A549 (cell line): Measurements from ENCODE around the gene LMNB1. TPM values are rescaled to one million over a fixed set of nuclear protein-coding genes. Genes with fewer than 3 reads are reported as not detected.

Experiments used
- ATAC-seq, 2 experiments: fragments of 200-7000 bp in 1 of 2; fragments of >200 bp in 1 of 2; cut with Nextera tagmentation in 1 of 2; cut with Tn5 transposase in 1 of 2; 3 replicates each; pipeline versions ENCODE4 v1.8.0 to v1.9.1; 2018 to 2020; ENCODE audit warnings: mild to moderate bottlenecking in 1 of 2, moderate library complexity in 1 of 2
- CTCF ChIA-PET: fragments of 300-600 bp; sonication (Branson Sonifier 250); formaldehyde crosslinking; extraction: SDS; loops from one replicate; lab custom pipeline; 2021; ENCODE audit warnings: antibody characterized with exemption, inconsistent platforms; lab: Yijun Ruan, JAX
- POLR2A ChIA-PET: fragments of 350-600 bp; formaldehyde crosslinking; extraction: SDS; loops from one replicate; lab custom pipeline; 2021; ENCODE audit warnings: antibody characterized with exemption, inconsistent platforms; lab: Yijun Ruan, JAX
- DNase-seq, 2 experiments: peaks; one replicate each; pipeline versions ENCODE4 v3.0.0 to v3.0.0-alpha.2; 2011 to 2016; ENCODE audit warnings: low read depth in 1 of 2, low spot score in 1 of 2
- FAIRE-seq: peaks from 2 replicates; lab custom pipeline; 2011; peaks lifted over from hg19 to GRCh38; lab: Jason Lieb, UNC
- H3K27ac ChIP-seq, 2 experiments: fragments of >200 bp; sonication (Bioruptor Twin); formaldehyde crosslinking; 3 replicates each; pipeline ENCODE4 v1.5.1; 2016 to 2017
- H3K4me1 ChIP-seq: fragments of >200 bp; sonication (Bioruptor Twin); formaldehyde crosslinking; 3 replicates; pipeline ENCODE4 v1.6.1; 2016
- H3K4me2 ChIP-seq: fragments of >200 bp; sonication (Bioruptor Twin); formaldehyde crosslinking; 3 replicates; pipeline ENCODE4 v1.6.1; 2016
- H3K4me3 ChIP-seq: fragments of >200 bp; sonication (Bioruptor Twin); formaldehyde crosslinking; 3 replicates; pipeline ENCODE4 v1.5.1; 2016
- H3K9me3 ChIP-seq: fragments of >200 bp; sonication (Bioruptor Twin); formaldehyde crosslinking; 3 replicates; pipeline ENCODE4 v1.6.1; 2016
- EHF ChIP-seq: fragments of 250-450 bp; sonication (Bioruptor Pico); IDR thresholded peaks from 2 replicates; pipeline ENCODE4 v1.5.0; 2020; ENCODE audit warnings: mild to moderate bottlenecking
- ELK1 ChIP-seq: fragments of 150-350 bp; IDR thresholded peaks from 2 replicates; pipeline ENCODE4 v1.6.1; 2014; ENCODE audit warnings: low read depth, mild to moderate bottlenecking, low read length
- EP300 ChIP-seq, 2 experiments: fragments of >200 bp; sonication (Bioruptor Twin); formaldehyde crosslinking; IDR thresholded peaks; 2 replicates in 1 of 2; 3 replicates in 1 of 2; pipeline ENCODE4 v1.6.1; 2016 to 2017
- FOSB ChIP-seq: fragments of 250-450 bp; sonication (Bioruptor Pico); IDR thresholded peaks from 2 replicates; pipeline ENCODE4 v1.5.0; 2020; ENCODE audit warnings: mild to moderate bottlenecking, moderate library complexity
- FOSL2 ChIP-seq, 2 experiments: fragments of 450-650 bp in 1 of 2; fragments of >200 bp in 1 of 2; sonication (Bioruptor Twin) in 1 of 2; formaldehyde crosslinking; IDR thresholded peaks; 2 replicates each; pipeline versions ENCODE4 v1.5.0 to v1.6.1; 2016 to 2020; ENCODE audit warnings: mild to moderate bottlenecking in 1 of 2, moderate library complexity in 1 of 2
- GATA3 ChIP-seq: IDR thresholded peaks from 2 replicates; pipeline ENCODE4 v1.6.1; 2012; ENCODE audit warnings: borderline replicate concordance
- HDAC2 ChIP-seq: fragments of 200-600 bp; sonication (generic); IDR thresholded peaks from 2 replicates; pipeline ENCODE4 v1.6.1; 2016
- HES2 ChIP-seq: fragments of >200 bp; sonication (Bioruptor Twin); formaldehyde crosslinking; IDR thresholded peaks from 2 replicates; pipeline ENCODE4 v1.6.1; 2016
- HEYL ChIP-seq: fragments of 250-450 bp; sonication (Bioruptor Pico); IDR thresholded peaks from 2 replicates; pipeline ENCODE4 v1.8.0; 2021; ENCODE audit warnings: mild to moderate bottlenecking, moderate library complexity
- HOXB5 ChIP-seq: fragments of 250-450 bp; sonication (Bioruptor Pico); IDR thresholded peaks from 2 replicates; pipeline ENCODE4 v1.5.0; 2020; ENCODE audit warnings: mild to moderate bottlenecking, moderate library complexity
- JUNB ChIP-seq: fragments of >200 bp; sonication (Bioruptor Twin); formaldehyde crosslinking; IDR thresholded peaks from 2 replicates; pipeline ENCODE4 v1.6.1; 2016
- KDM1A ChIP-seq: fragments of 200-600 bp; sonication (generic); IDR thresholded peaks from 2 replicates; pipeline ENCODE4 v1.6.1; 2016; ENCODE audit warnings: low read depth, mild to moderate bottlenecking
- MAZ ChIP-seq: fragments of 150-350 bp; IDR thresholded peaks from 2 replicates; pipeline ENCODE4 v1.6.1; 2014; ENCODE audit warnings: antibody characterized with exemption, low read depth, low read length, borderline replicate concordance
- NPAS2 ChIP-seq: fragments of 250-450 bp; sonication (Bioruptor Pico); IDR thresholded peaks from 2 replicates; pipeline ENCODE4 v1.8.0; 2022; ENCODE audit warnings: mild to moderate bottlenecking, moderate library complexity, borderline replicate concordance
- PHF8 ChIP-seq: fragments of 200-600 bp; sonication (generic); IDR thresholded peaks from 2 replicates; pipeline ENCODE4 v1.6.1; 2016; ENCODE audit warnings: low read depth, mild to moderate bottlenecking, antibody characterized with exemption, moderate library complexity, borderline replicate concordance
- RAD21 ChIP-seq, 2 experiments: fragments of >200 bp in 1 of 2; sonication (Bioruptor Twin) in 1 of 2; formaldehyde crosslinking in 1 of 2; IDR thresholded peaks in 1 of 2; conservative IDR thresholded peaks in 1 of 2; 2 replicates in 1 of 2; 3 replicates in 1 of 2; pipeline ENCODE4 v1.6.1; 2012 to 2018; ENCODE audit warnings: inconsistent platforms in 1 of 2
- REST ChIP-seq: fragments of 200-600 bp; sonication (generic); IDR thresholded peaks from 2 replicates; pipeline ENCODE4 v1.6.1; 2016; ENCODE audit warnings: antibody characterized with exemption, mild to moderate bottlenecking, moderate library complexity
- ZC3H11A ChIP-seq: fragments of 450-650 bp; IDR thresholded peaks from 2 replicates; pipeline ENCODE4 v1.6.1; 2014; ENCODE audit warnings: antibody characterized with exemption, mild to moderate bottlenecking
- WGBS: methylation state at CpG from one replicate; pipeline ENCODE4 v1.1.6; 2017; ENCODE audit errors: missing lambda C conversion rate; 5-methylcytosine and 5-hydroxymethylcytosine counted together
- polyA plus RNA-seq, 4 experiments: library from polyadenylated mRNA; depleted of rRNA in 3 of 4; stranded (reverse); fragments of >200 nt; fragmentation: RNase III in 1 of 4; extraction: RNeasy Plus Mini Kit Qiagen cat#74134 plus additional on column Dnase treatment in 1 of 4; gene quantifications; 2 replicates in 3 of 4; 3 replicates in 1 of 4; pipeline ENCODE4 v1.2.3, GENCODE V29; 2011 to 2017

LMNB1 gene
- polyA plus RNA-seq, 2 of the 4 experiments (the other 2 are of a cell fraction), result 45.9 to 55.6 TPM

GRCh38 chr5:126881821-126882600, 105.1 kb downstream of the LMNB1 start (continued):
- TF ChIP-seq PHF8 (no peak), GATA3 (no peak), HEYL (CRISPR knock-in tag) (no peak), NPAS2 (CRISPR knock-in tag) (no peak), EP300 (IDR thresholded peaks at IDR 0.05) (no peak), HOXB5 (CRISPR knock-in tag) (no peak), HES2 (no peak), MAZ (no peak)

- Histone ChIP-seq H3K4me3 (no peak overlapping the region), H3K27ac (no peak overlapping the region; a peak in 1 of 6 replicates)
- no peak for DNase-seq
- CTCF ChIA-PET, result interaction anchor here (1.2 kb wide), 1 partner anchor 19 kb away, joined by 4 read pairs; no protein-coding TSS in a partner anchor
- TF ChIP-seq ELK1, result no peak
- TF ChIP-seq EHF (CRISPR knock-in tag), result no peak
- TF ChIP-seq HDAC2, result no peak
- TF ChIP-seq ZC3H11A, result no peak
- TF ChIP-seq RAD21 (conservative IDR thresholded peaks at IDR 0.05 in 1 of 2, IDR thresholded peaks at IDR 0.05 in 1 of 2), result no peak
- no peak for TF ChIP-seq KDM1A
- TF ChIP-seq, all 56 proteins: peak for 0
- Histone ChIP-seq H3K4me2 (peak overlapping the region; percentile 19; the same call in 1 of the 3 replicates), H3K4me1 (peaks cover 8% of the 10 kb centered on the region; the same call in 1 of the 3 replicates), H3K9me3 (no peaks in the 10 kb centered on the region)
- FAIRE-seq (no peak), ATAC-seq (peak in 1 of 2 experiments; percentile 51; a peak in 2 of 6 replicates)
- POLR2A ChIA-PET, result no interaction called here
- WGBS, result 83% methylated on average over 2 of the region's 2 CpGs
Measured at GRCh38 chr5:126883564-126884245, 106.8 kb downstream of the LMNB1 start.

GRCh38 chr5:126884269-126884819, 107.4 kb downstream of the LMNB1 start:
- FAIRE-seq, result no peak
- WGBS, result 35% methylated on average over 5 of the region's 5 CpGs
- CTCF ChIA-PET, result no interaction called here

More at GRCh38 chr5:126884269-126884819, 107.4 kb downstream of the LMNB1 start:
- H3K4me1 ChIP-seq, result peaks cover 8% of the 10 kb centered on the region; the same call in 1 of the 3 replicates
- H3K27ac ChIP-seq, result no peak overlapping the region
- no peak for TF ChIP-seq PHF8
- 0 out of 2 replicates have a peak, but pooled peaks have one; percentile 10 for TF ChIP-seq FOSL2 (IDR thresholded peaks at IDR 0.05)
- no peak for TF ChIP-seq FOSL2 (CRISPR knock-in tag; IDR thresholded peaks at IDR 0.05)
- no peak for TF ChIP-seq FOSB (CRISPR knock-in tag)
- TF ChIP-seq JUNB, result 0 out of 2 replicates have a peak, but pooled peaks have one; percentile 17
- TF ChIP-seq REST, result no peak
- peak; percentile 64 to 74 for ATAC-seq
- no peaks in the 10 kb centered on the region for H3K9me3 ChIP-seq
- DNase-seq, result peak in 1 of 2 experiments; percentile 32
- POLR2A ChIA-PET, result no interaction called here
- H3K4me2 ChIP-seq, result peak overlapping the region; percentile 19; the same call in 1 of the 3 replicates
- no peak overlapping the region for H3K4me3 ChIP-seq
